CD14-positive monocyte (primary cell): ENCODE measurements around the gene BBOF1. TPM values are rescaled to one million over a fixed set of nuclear protein-coding genes. Genes with fewer than 3 reads are reported as not detected.
A peak's percentile ranks its signal among the peaks of the same experiment; 100 is the strongest.

Experiments used
- DNase-seq, 3 donors: peaks; one replicate each; pipeline ENCODE4 v3.0.0-alpha.2; 2011 to 2022
- H2AFZ ChIP-seq: 2 replicates; pipeline ENCODE4 v1.6.0; 2012; ENCODE audit warnings: mild to moderate bottlenecking, low read depth, low read length, inconsistent platforms; ENCODE audit not compliant: insufficient read depth, poor library complexity, severe bottlenecking
- H3K27ac ChIP-seq, 2 donors: 1 replicate in 1 of 2; 2 replicates in 1 of 2; pipeline ENCODE4 v1.5.1; 2012 to 2013; ENCODE audit warnings: low read length in 2 of 2, control low read depth in 1 of 2, inconsistent platforms in 1 of 2, low read depth in 1 of 2, mild to moderate bottlenecking in 1 of 2
- H3K27me3 ChIP-seq, 2 donors: one replicate each; pipeline versions ENCODE4 v1.6.0 to v1.6.1; 2011 to 2013; ENCODE audit warnings: low read length in 2 of 2; ENCODE audit not compliant: control insufficient read depth in 2 of 2, insufficient read depth in 2 of 2
- H3K36me3 ChIP-seq, 2 donors: replicated peaks in 1 of 2; 1 replicate in 1 of 2; 2 replicates in 1 of 2; pipeline versions ENCODE4 v1.5.1 to v1.6.1; 2012 to 2013; ENCODE audit warnings: low read length in 2 of 2, control low read depth in 1 of 2, inconsistent platforms in 1 of 2, mild to moderate bottlenecking in 1 of 2; ENCODE audit not compliant: insufficient read depth in 2 of 2, control insufficient read depth in 1 of 2
- H3K4me1 ChIP-seq, 2 donors: 1 replicate in 1 of 2; 2 replicates in 1 of 2; pipeline versions ENCODE4 v1.5.1 to v1.6.1; 2012 to 2013; ENCODE audit warnings: low read length in 2 of 2, control low read depth in 1 of 2, inconsistent platforms in 1 of 2, mild to moderate bottlenecking in 1 of 2, moderate library complexity in 1 of 2; ENCODE audit not compliant: insufficient read depth in 2 of 2, control insufficient read depth in 1 of 2
- H3K4me2 ChIP-seq: replicated peaks from 2 replicates; pipeline ENCODE3; 2012; ENCODE audit warnings: low read length, moderate library complexity, mild to moderate bottlenecking; ENCODE audit not compliant: poor library complexity, severe bottlenecking; ENCODE audit errors: extremely low read depth
- H3K4me3 ChIP-seq, 3 experiments: fragments of 200-600 bp in 1 of 3; sonication (generic) in 1 of 3; replicated peaks in 1 of 3; 1 replicate in 2 of 3; 2 replicates in 1 of 3; pipeline ENCODE4 v1.5.1; 2011 to 2013; ENCODE audit warnings: low read length in 3 of 3, mild to moderate bottlenecking in 3 of 3, control low read depth in 2 of 3, low read depth in 2 of 3, inconsistent platforms in 1 of 3, moderate library complexity in 1 of 3
- H3K79me2 ChIP-seq: 2 replicates; pipeline ENCODE4 v1.6.0; 2012; ENCODE audit warnings: mild to moderate bottlenecking, control low read depth, inconsistent platforms, low read length, moderate library complexity; ENCODE audit not compliant: insufficient read depth
- H3K9ac ChIP-seq: 2 replicates; pipeline ENCODE4 v1.6.0; 2017; ENCODE audit warnings: low read length, mild to moderate bottlenecking; ENCODE audit not compliant: insufficient read depth, poor library complexity, severe bottlenecking
- H3K9me3 ChIP-seq, 2 donors: replicated peaks in 1 of 2; 1 replicate in 1 of 2; 2 replicates in 1 of 2; pipeline versions ENCODE4 v1.5.1 to v1.6.1; 2012 to 2013; ENCODE audit warnings: low read length in 2 of 2, control low read depth in 1 of 2; ENCODE audit not compliant: control insufficient read depth in 1 of 2, insufficient read depth in 1 of 2
- H4K20me1 ChIP-seq: 2 replicates; pipeline ENCODE4 v1.6.0; 2012; ENCODE audit warnings: mild to moderate bottlenecking, low read length, control low read depth, moderate library complexity; ENCODE audit not compliant: insufficient read depth
- H3K27ac Mint-ChIP-seq, 7 donors: one replicate each; pipeline ENCODE4 v1.8.0; 2020; ENCODE audit warnings: mild to moderate bottlenecking in 7 of 7, mixed read lengths in 7 of 7, moderate library complexity in 6 of 7, inconsistent platforms in 2 of 7
- H3K27me3 Mint-ChIP-seq, 3 donors: one replicate each; pipeline ENCODE4 v1.8.0; 2021 to 2022; ENCODE audit warnings: low read depth in 3 of 3, mild to moderate bottlenecking in 3 of 3, mixed read lengths in 3 of 3, moderate library complexity in 3 of 3, inconsistent platforms in 1 of 3
- H3K36me3 Mint-ChIP-seq, 2 donors: one replicate each; pipeline ENCODE4 v1.8.0; 2020; ENCODE audit warnings: mixed read lengths in 2 of 2, inconsistent platforms in 1 of 2, mild to moderate bottlenecking in 1 of 2
- H3K4me1 Mint-ChIP-seq: one replicate; pipeline ENCODE4 v1.8.0; 2020; ENCODE audit warnings: mild to moderate bottlenecking, mixed read lengths
- H3K4me3 Mint-ChIP-seq, 2 donors: one replicate each; pipeline ENCODE4 v1.8.0; 2020; ENCODE audit warnings: mild to moderate bottlenecking in 2 of 2, mixed read lengths in 2 of 2, moderate library complexity in 1 of 2
- H3K9me3 Mint-ChIP-seq, 7 donors: one replicate each; pipeline ENCODE4 v1.8.0; 2020 to 2022; ENCODE audit warnings: mixed read lengths in 7 of 7, mild to moderate bottlenecking in 6 of 7, moderate library complexity in 6 of 7, inconsistent platforms in 2 of 7
- WGBS: methylation state at CpG from one replicate; pipeline ENCODE4 v1.1.5; 2013; ENCODE audit warnings: missing lambda C conversion rate; ENCODE audit not compliant: insufficient coverage; 5-methylcytosine and 5-hydroxymethylcytosine counted together
- intact Hi-C, 2 donors: fragments of 100-400 bp; cut with micrococcal nuclease; formaldehyde crosslinking; loops; one replicate each; pipeline versions ENCODE4 v1.15.0 to v1.15.1; 2023
- polyA plus RNA-seq, 3 donors: library from polyadenylated mRNA; depleted of rRNA in 1 of 3; unstranded in 2 of 3; stranded (reverse) in 1 of 3; fragments of 300-500 nt in 2 of 3; fragments of >200 nt in 1 of 3; fragmentation: Illumina TruSeq in 2 of 3; gene quantifications; 1 replicate in 2 of 3; 2 replicates in 1 of 3; pipeline ENCODE4 v1.2.3, GENCODE V29; 2012 to 2021
- TF ChIP-seq, protein P1 (sequence below): fragments of 200-600 bp; IDR thresholded peaks from one replicate; pipeline ENCODE4 v1.8.0; 2022; ENCODE audit warnings: antibody characterized with exemption, mild to moderate bottlenecking

BBOF1 gene
- polyA plus RNA-seq, 3 donors, result 0.01 to 0.94 TPM; not detected in 1

DNA sequence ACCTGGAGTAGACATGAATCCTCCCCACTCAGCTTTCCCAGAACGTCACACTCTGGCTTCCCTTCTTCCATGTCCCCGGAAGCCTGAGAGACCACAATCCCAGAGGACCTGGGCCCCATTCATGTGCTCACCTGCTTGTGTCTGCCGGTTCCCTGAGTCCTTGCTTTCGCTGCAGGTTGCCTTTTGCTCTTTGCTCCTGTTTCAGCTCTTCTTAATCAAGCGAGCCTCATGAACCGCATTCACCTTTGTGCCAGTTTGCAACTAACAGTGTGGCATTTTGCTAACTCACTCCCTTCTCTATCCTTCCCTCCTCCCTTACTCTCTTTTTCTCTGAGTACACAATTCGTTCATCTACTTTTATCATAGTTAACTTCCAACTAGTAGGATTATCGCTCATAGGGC, 23.2 kb upstream of the BBOF1 start:
- H3K4me1 ChIP-seq, result no peaks in the 10 kb centered on the region
- H3K9ac ChIP-seq, result no peak overlapping the region
- Mint-ChIP-seq H3K27ac (peak overlapping the region in 1 of 7 donors; percentile 16), H3K36me3 (peaks cover 17 to 19% of the 10 kb centered on the region in 2 donors), H3K9me3 (peaks cover 0 to 1% (median 0%) of the 10 kb centered on the region in 7 donors), H3K27me3 (peaks cover 0 to 1% (median 0%) of the 10 kb centered on the region in 3 donors), H3K4me3 (no peak overlapping the region), H3K4me1 (no peaks in the 10 kb centered on the region)
- no peak for DNase-seq
- WGBS, result 100% methylated on average over 6 of the region's 8 CpGs
- H4K20me1 ChIP-seq, result no peaks in the 10 kb centered on the region
- no peak overlapping the region for H3K4me2 ChIP-seq
- H3K9me3 ChIP-seq, result no peaks in the 10 kb centered on the region
- intact Hi-C loops, result no loop called here
- H3K27ac ChIP-seq, result no peak overlapping the region
- peaks cover 0 to 18% of the 10 kb centered on the region in 2 donors for H3K36me3 ChIP-seq
- TF ChIP-seq, protein P1, sequence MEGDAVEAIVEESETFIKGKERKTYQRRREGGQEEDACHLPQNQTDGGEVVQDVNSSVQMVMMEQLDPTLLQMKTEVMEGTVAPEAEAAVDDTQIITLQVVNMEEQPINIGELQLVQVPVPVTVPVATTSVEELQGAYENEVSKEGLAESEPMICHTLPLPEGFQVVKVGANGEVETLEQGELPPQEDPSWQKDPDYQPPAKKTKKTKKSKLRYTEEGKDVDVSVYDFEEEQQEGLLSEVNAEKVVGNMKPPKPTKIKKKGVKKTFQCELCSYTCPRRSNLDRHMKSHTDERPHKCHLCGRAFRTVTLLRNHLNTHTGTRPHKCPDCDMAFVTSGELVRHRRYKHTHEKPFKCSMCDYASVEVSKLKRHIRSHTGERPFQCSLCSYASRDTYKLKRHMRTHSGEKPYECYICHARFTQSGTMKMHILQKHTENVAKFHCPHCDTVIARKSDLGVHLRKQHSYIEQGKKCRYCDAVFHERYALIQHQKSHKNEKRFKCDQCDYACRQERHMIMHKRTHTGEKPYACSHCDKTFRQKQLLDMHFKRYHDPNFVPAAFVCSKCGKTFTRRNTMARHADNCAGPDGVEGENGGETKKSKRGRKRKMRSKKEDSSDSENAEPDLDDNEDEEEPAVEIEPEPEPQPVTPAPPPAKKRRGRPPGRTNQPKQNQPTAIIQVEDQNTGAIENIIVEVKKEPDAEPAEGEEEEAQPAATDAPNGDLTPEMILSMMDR, result no peak
- no peak overlapping the region for H2AFZ ChIP-seq
- no peak overlapping the region for H3K4me3 ChIP-seq
- no peaks in the 10 kb centered on the region for H3K79me2 ChIP-seq
- H3K27me3 ChIP-seq, result no peaks in the 10 kb centered on the region

DNA sequence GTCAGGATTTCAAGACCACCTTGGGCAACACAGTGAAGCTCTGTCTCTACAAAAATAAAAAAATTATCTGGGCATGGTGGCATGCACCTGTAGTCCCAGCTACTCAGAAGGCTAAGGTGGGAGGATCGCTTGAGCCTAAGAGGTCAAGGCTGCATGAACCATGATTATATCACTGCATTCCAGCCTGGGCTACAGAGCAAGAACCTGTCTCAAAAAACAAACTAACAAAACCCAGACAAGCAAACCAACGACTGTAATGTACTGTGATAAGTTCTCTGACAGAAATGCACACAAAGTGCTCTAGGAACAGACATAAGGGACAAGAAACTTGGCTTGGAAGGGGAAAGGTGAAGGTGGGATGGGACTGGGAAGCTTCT, 22.4 kb upstream of the BBOF1 start:
- H3K79me2 ChIP-seq, result no peaks in the 10 kb centered on the region
- intact Hi-C loops, result no loop called here

More for the DNA sequence above, 22.4 kb upstream of the BBOF1 start:
- no peaks in the 10 kb centered on the region for H3K9me3 ChIP-seq
- no peak overlapping the region for H3K27ac ChIP-seq
- H3K36me3 Mint-ChIP-seq, result peaks cover 17 to 19% of the 10 kb centered on the region in 2 donors
- no peak overlapping the region for H3K4me3 ChIP-seq
- no peak overlapping the region for H2AFZ ChIP-seq
- H3K4me1 Mint-ChIP-seq, result no peaks in the 10 kb centered on the region
- WGBS, result 62% methylated on average over 2 of the region's 2 CpGs
- H3K27me3 Mint-ChIP-seq, result peaks cover 0 to 1% (median 0%) of the 10 kb centered on the region in 3 donors
- H4K20me1 ChIP-seq, result no peaks in the 10 kb centered on the region
- no peak overlapping the region for H3K4me3 Mint-ChIP-seq
- H3K27ac Mint-ChIP-seq, result no peak overlapping the region
- H3K9ac ChIP-seq, result no peak overlapping the region
- peaks cover 0 to 1% (median 0%) of the 10 kb centered on the region in 7 donors for H3K9me3 Mint-ChIP-seq
- H3K4me2 ChIP-seq, result no peak overlapping the region
- H3K36me3 ChIP-seq, result peaks cover 0 to 18% of the 10 kb centered on the region in 2 donors
- TF ChIP-seq, protein P1, result no peak
- DNase-seq, result no peak
- H3K27me3 ChIP-seq, result no peaks in the 10 kb centered on the region
- no peaks in the 10 kb centered on the region for H3K4me1 ChIP-seq
